Measurements from ENCODE around the gene LRRTM4. TPM values are rescaled to one million over a fixed set of nuclear protein-coding genes. Genes with fewer than 3 reads are reported as not detected.

The LRRTM4 gene
- polyA plus RNA-seq, 1 donor from 2014 or later = 37.1 TPM

- no peaks in the 10 kb centered on the region for H3K9me2 ChIP-seq (ENCODE audit: insufficient read depth, low read length)
- no peak overlapping the region for H3K27ac ChIP-seq (ENCODE audit: low read length)
- TF ChIP-seq SMC3 (conservative IDR thresholded peaks at IDR 0.05; ENCODE audit: poor library complexity) (no peak), EZH2 (IDR thresholded peaks at IDR 0.05; ENCODE audit: borderline replicate concordance, insufficient read depth, low read length, poor library complexity, severe bottlenecking) (no peak), REST (IDR thresholded peaks at IDR 0.05; ENCODE audit: borderline replicate concordance) (no peak)
- H3K4me3 ChIP-seq (ENCODE audit: low read length) = no peak overlapping the region
- no peak overlapping the region for H3K4me2 ChIP-seq (ENCODE audit: low read length)
- H3K79me2 ChIP-seq (replicated peaks; ENCODE audit: insufficient read depth, low read length) = no peaks in the 10 kb centered on the region
- no peak overlapping the region for H3K9ac ChIP-seq (ENCODE audit: low read length)
- H3K27me3 ChIP-seq (ENCODE audit: insufficient read depth, low read depth, low read length) = no peaks in the 10 kb centered on the region
- H3F3A ChIP-seq (ENCODE audit: insufficient read depth, low read length, poor library complexity, severe bottlenecking) = no peaks in the 10 kb centered on the region
- no peaks in the 10 kb centered on the region for H3K9me3 ChIP-seq (ENCODE audit: low read length)
- no peaks in the 10 kb centered on the region for H4K20me1 ChIP-seq (ENCODE audit: insufficient read depth)
- H2AFZ ChIP-seq (ENCODE audit: low read depth, low read length) = no peak overlapping the region
- H3K36me3 ChIP-seq (ENCODE audit: insufficient read depth, low read length) = no peaks in the 10 kb centered on the region
Observed at GRCh38 chr2:77566131-77566530, 44.0 kb upstream of the LRRTM4 start.

- no peaks in the 10 kb centered on the region for H3K36me3 ChIP-seq (ENCODE audit: insufficient read depth, low read length)
- no peaks in the 10 kb centered on the region for H3K27me3 ChIP-seq (ENCODE audit: insufficient read depth, low read depth, low read length)
- no peak overlapping the region for H2AFZ ChIP-seq (ENCODE audit: low read depth, low read length)
- H3K9me3 ChIP-seq (ENCODE audit: low read length) = no peaks in the 10 kb centered on the region
- H4K20me1 ChIP-seq (ENCODE audit: insufficient read depth) = no peaks in the 10 kb centered on the region
- no peak overlapping the region for H3K4me2 ChIP-seq (ENCODE audit: low read length)
- H3K27ac ChIP-seq (ENCODE audit: low read length) = no peak overlapping the region
- no peak overlapping the region for H3K4me3 ChIP-seq (ENCODE audit: low read length)
- H3F3A ChIP-seq (ENCODE audit: insufficient read depth, low read length, poor library complexity, severe bottlenecking) = no peaks in the 10 kb centered on the region
- H3K9me2 ChIP-seq (ENCODE audit: insufficient read depth, low read length) = no peaks in the 10 kb centered on the region
- H3K9ac ChIP-seq (ENCODE audit: low read length) = no peak overlapping the region
- H3K79me2 ChIP-seq (replicated peaks; ENCODE audit: insufficient read depth, low read length) = no peaks in the 10 kb centered on the region
- TF ChIP-seq MXI1 (conservative IDR thresholded peaks at IDR 0.05; ENCODE audit: poor library complexity, severe bottlenecking) (no peak), POLR2AphosphoS5 (IDR thresholded peaks at IDR 0.05) (no peak), EZH2 (IDR thresholded peaks at IDR 0.05; ENCODE audit: borderline replicate concordance, insufficient read depth, low read length, poor library complexity, severe bottlenecking) (no peak), CTCF (IDR thresholded peaks at IDR 0.05; ENCODE audit: poor library complexity, severe bottlenecking) (no peak), SMC3 (conservative IDR thresholded peaks at IDR 0.05; ENCODE audit: poor library complexity) (no peak), TAF1 (IDR thresholded peaks at IDR 0.05; ENCODE audit: low read depth) (no peak), EP300 (conservative IDR thresholded peaks at IDR 0.05; ENCODE audit: poor library complexity, severe bottlenecking) (no peak), REST (IDR thresholded peaks at IDR 0.05; ENCODE audit: borderline replicate concordance) (no peak), RAD21 (conservative IDR thresholded peaks at IDR 0.05) (no peak)
Observed at GRCh38 chr2:77552956-77553355, 30.8 kb upstream of the LRRTM4 start.
